Upper lobe of left lung (tissue), 4 donors: Measurements from ENCODE around the gene DPP9.

Experiments used
- CTCF ChIP-seq, 6 experiments: fragments of 450-650 bp in 4 of 6; fragments of 200-600 bp in 2 of 6; sonication (generic) in 2 of 6; IDR thresholded peaks; one replicate each; pipeline ENCODE4 v1.5.1; 2016 to 2019; ENCODE audit warnings: antibody characterized with exemption in 6 of 6
- EP300 ChIP-seq, 4 donors: sonication (generic); formaldehyde crosslinking; IDR thresholded peaks; one replicate each; pipeline ENCODE4 v1.5.1; 2017; ENCODE audit warnings: antibody characterized with exemption in 4 of 4, control low read depth in 2 of 4
- POLR2A ChIP-seq, 4 donors: fragments of 450-650 bp; IDR thresholded peaks; one replicate each; pipeline ENCODE4 v1.5.1; 2016 to 2017; ENCODE audit warnings: antibody characterized with exemption in 4 of 4, mild to moderate bottlenecking in 2 of 4
- POLR2AphosphoS5 ChIP-seq, 2 donors: sonication (generic); formaldehyde crosslinking; IDR thresholded peaks; one replicate each; pipeline ENCODE4 v1.5.1; 2017; ENCODE audit warnings: antibody characterized with exemption in 2 of 2

GRCh38 chr19:4704317-4704673 lies 19.3 kb downstream of the DPP9 start:
- TF ChIP-seq CTCF (IDR thresholded peaks at IDR 0.05) (no peak), POLR2AphosphoS5 (IDR thresholded peaks at IDR 0.05) (no peak), POLR2A (IDR thresholded peaks at IDR 0.05) (no peak), EP300 (IDR thresholded peaks at IDR 0.05) (no peak)
